Measurements from ENCODE around the gene ETV6. TPM values are rescaled to one million over a fixed set of nuclear protein-coding genes. Genes with fewer than 3 reads are reported as not detected.

Gene ETV6
- total RNA-seq, 3 donors from 2014 or later = 17.8 to 58.7 (median 45.2) TPM

- Histone ChIP-seq H3K36me3 (no peaks in the 10 kb centered on the region), H3K4me1 (peaks cover 0 to 23% of the 10 kb centered on the region in 2 donors), H3K27me3 (no peaks in the 10 kb centered on the region), H3K9me3 (no peaks in the 10 kb centered on the region), H3K27ac (peak overlapping the region; percentile 88 to 89), H3K4me3 (no peak overlapping the region)
- no peak for TF ChIP-seq POLR2A (IDR thresholded peaks at IDR 0.05)
- no peak for TF ChIP-seq POLR2AphosphoS5 (IDR thresholded peaks at IDR 0.05)
- no peak for TF ChIP-seq CTCF (IDR thresholded peaks at IDR 0.05)
- DNase-seq (ENCODE audit: low spot score in 2 of 2) = no peak
- intact Hi-C loops (cut with DNase I; ENCODE audit: low total_unique reads) = no loop called here
Observed at GRCh38 chr12:11731042-11731357, 81.5 kb downstream of the ETV6 start.

GRCh38 chr12:11731455-11731854, 82.0 kb downstream of the ETV6 start:
- intact Hi-C loops (cut with DNase I; ENCODE audit: low total_unique reads) = no loop called here
- H3K27ac ChIP-seq = peak overlapping the region; percentile 82 to 88
- no peak overlapping the region for H3K4me3 ChIP-seq
- H3K9me3 ChIP-seq = no peaks in the 10 kb centered on the region
- DNase-seq (ENCODE audit: low spot score in 2 of 2) = no peak
- H3K36me3 ChIP-seq = no peaks in the 10 kb centered on the region
- peaks cover 0 to 20% of the 10 kb centered on the region in 2 donors for H3K4me1 ChIP-seq
- TF ChIP-seq CTCF (IDR thresholded peaks at IDR 0.05) (no peak), POLR2A (IDR thresholded peaks at IDR 0.05) (no peak), POLR2AphosphoS5 (IDR thresholded peaks at IDR 0.05) (no peak)
- no peaks in the 10 kb centered on the region for H3K27me3 ChIP-seq

DNA sequence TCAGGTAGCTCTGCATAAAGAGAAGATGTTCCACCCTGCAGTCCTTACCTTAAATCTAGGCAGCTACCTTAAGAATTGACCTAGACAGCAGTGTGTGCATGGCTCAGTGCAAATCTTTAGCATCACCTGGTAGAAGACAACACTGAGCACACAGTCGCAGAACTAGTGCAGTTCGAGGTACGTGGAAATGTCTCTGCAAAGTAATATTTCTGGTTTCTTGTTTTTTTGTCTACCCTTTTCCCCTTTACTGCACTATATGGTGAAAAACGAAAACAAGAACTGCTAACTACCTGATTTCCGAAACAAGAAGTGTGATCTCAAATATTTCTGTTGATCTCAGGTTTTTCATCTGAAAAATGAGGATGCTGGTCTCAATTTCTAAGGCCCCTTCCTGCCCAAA, 82.5 kb downstream of the ETV6 start:
- Histone ChIP-seq H3K27me3 (no peaks in the 10 kb centered on the region), H3K27ac (peak overlapping the region; percentile 82 to 88), H3K4me3 (no peak overlapping the region), H3K36me3 (no peaks in the 10 kb centered on the region), H3K9me3 (no peaks in the 10 kb centered on the region), H3K4me1 (peaks cover 0 to 18% of the 10 kb centered on the region in 2 donors)
- DNase-seq (ENCODE audit: low spot score in 2 of 2) = no peak
- TF ChIP-seq POLR2A (IDR thresholded peaks at IDR 0.05) (no peak), CTCF (IDR thresholded peaks at IDR 0.05) (no peak), POLR2AphosphoS5 (IDR thresholded peaks at IDR 0.05) (no peak)
- intact Hi-C loops (cut with DNase I; ENCODE audit: low total_unique reads) = no loop called here

GRCh38 chr12:11732715-11733114, 83.2 kb downstream of the ETV6 start:
- Histone ChIP-seq H3K4me1 (peaks cover 0 to 18% of the 10 kb centered on the region in 2 donors), H3K27ac (peak overlapping the region; percentile 82 to 88), H3K9me3 (no peaks in the 10 kb centered on the region), H3K4me3 (no peak overlapping the region), H3K27me3 (no peaks in the 10 kb centered on the region), H3K36me3 (no peaks in the 10 kb centered on the region)
- no peak for TF ChIP-seq CTCF (IDR thresholded peaks at IDR 0.05)
- TF ChIP-seq POLR2AphosphoS5 (IDR thresholded peaks at IDR 0.05) = no peak
- no peak for TF ChIP-seq POLR2A (IDR thresholded peaks at IDR 0.05)
- DNase-seq (ENCODE audit: low spot score in 2 of 2) = no peak
- intact Hi-C loops (cut with DNase I; ENCODE audit: low total_unique reads) = no loop called here

- Histone ChIP-seq H3K4me1 (peaks cover 0 to 2% of the 10 kb centered on the region in 2 donors), H3K27me3 (no peaks in the 10 kb centered on the region), H3K9me3 (no peaks in the 10 kb centered on the region), H3K4me3 (no peak overlapping the region), H3K36me3 (no peaks in the 10 kb centered on the region), H3K27ac (peak overlapping the region in 1 of 2 donors; percentile 18)
- DNase-seq (ENCODE audit: low spot score in 2 of 2) = no peak
- TF ChIP-seq POLR2A (IDR thresholded peaks at IDR 0.05) (no peak), POLR2AphosphoS5 (IDR thresholded peaks at IDR 0.05) (no peak), CTCF (IDR thresholded peaks at IDR 0.05) (no peak)
- intact Hi-C loops (cut with DNase I; ENCODE audit: low total_unique reads) = no loop called here
Observed at GRCh38 chr12:11734580-11735180, 85.2 kb downstream of the ETV6 start.
